Urothelium cell line (cell line): ENCODE measurements around the gene ARID4B.
"Not testable (repeated sequence)": the region's sequence is repeated elsewhere in the genome, so short reads cannot be mapped to it uniquely, and the experiment has no call there.

Experiments
- DNase-seq: peaks from one replicate; pipeline ENCODE4 v3.0.0; 2011; ENCODE audit warnings: low spot score, mixed read lengths
- FAIRE-seq: peaks from 2 replicates; lab custom pipeline; 2011; peaks lifted over from hg19 to GRCh38; lab: Jason Lieb, UNC

Gene ARID4B

GRCh38 chr1:235180916-235181460, 147.0 kb downstream of the ARID4B start:
- FAIRE-seq (no peak), DNase-seq (no peak)

GRCh38 chr1:235176486-235176885, 151.5 kb downstream of the ARID4B start:
- FAIRE-seq = no peak
- DNase-seq = no peak

- no peak for FAIRE-seq
- DNase-seq = no peak
Observed at GRCh38 chr1:235169986-235170385, 158.0 kb downstream of the ARID4B start.

- FAIRE-seq = no peak
- DNase-seq = no peak
Observed at GRCh38 chr1:235168375-235168774, 159.6 kb downstream of the ARID4B start.

GRCh38 chr1:235161685-235162327, 166.2 kb downstream of the ARID4B start:
- peak; percentile 5 for DNase-seq

GRCh38 chr1:235160957-235161684, 166.9 kb downstream of the ARID4B start, which contains the start of gene RBM34:
TSS of gene RBM34 (minus strand) at chr1:235161250. CDS start at chr1:235161226, 24 bp downstream.
- DNase-seq = peak; percentile 96

More at GRCh38 chr1:235161685-235162327, 166.2 kb downstream of the ARID4B start:
- FAIRE-seq = no peak

GRCh38 chr1:235160383-235160956, 167.5 kb downstream of the ARID4B start:
- FAIRE-seq = no peak
- DNase-seq = no peak

More at GRCh38 chr1:235160957-235161684, 166.9 kb downstream of the ARID4B start, which contains the start of gene RBM34:
- FAIRE-seq = no peak

GRCh38 chr1:235159930-235160329, 168.0 kb downstream of the ARID4B start:
- not testable (repeated sequence) for FAIRE-seq, DNase-seq

GRCh38 chr1:235159284-235159683, 168.7 kb downstream of the ARID4B start:
- not testable (repeated sequence) for FAIRE-seq, DNase-seq

GRCh38 chr1:235158680-235159079, 169.3 kb downstream of the ARID4B start:
- no peak for DNase-seq
- FAIRE-seq = no peak

- FAIRE-seq = no peak
Observed at GRCh38 chr1:235157150-235157549, 170.8 kb downstream of the ARID4B start.

GRCh38 chr1:235156740-235157139, 171.2 kb downstream of the ARID4B start:
- no peak for DNase-seq
- no peak for FAIRE-seq

More at GRCh38 chr1:235157150-235157549, 170.8 kb downstream of the ARID4B start:
- no peak for DNase-seq

- DNase-seq (no peak), FAIRE-seq (no peak)
Observed at GRCh38 chr1:235156265-235156664, 171.7 kb downstream of the ARID4B start.

- no peak for DNase-seq
- FAIRE-seq = no peak
Observed at GRCh38 chr1:235152235-235152634, 175.7 kb downstream of the ARID4B start.

GRCh38 chr1:235151033-235151432, 176.9 kb downstream of the ARID4B start:
- DNase-seq = no peak
- FAIRE-seq = no peak

- no peak for FAIRE-seq
- DNase-seq = no peak
Observed at GRCh38 chr1:235149824-235150223, 178.2 kb downstream of the ARID4B start.

- DNase-seq (no peak), FAIRE-seq (no peak)
Observed at GRCh38 chr1:235147269-235147668, 180.7 kb downstream of the ARID4B start.

- FAIRE-seq (no peak), DNase-seq (no peak)
Observed at GRCh38 chr1:235145639-235146038, 182.3 kb downstream of the ARID4B start.

GRCh38 chr1:235142991-235143390, 185.0 kb downstream of the ARID4B start:
- FAIRE-seq (no peak), DNase-seq (no peak)

GRCh38 chr1:235139315-235139714, 188.7 kb downstream of the ARID4B start:
- FAIRE-seq = no peak
- DNase-seq = no peak

- DNase-seq (no peak), FAIRE-seq (no peak)
Observed at GRCh38 chr1:235138821-235139220, 189.2 kb downstream of the ARID4B start.
